Mesodermal cell (in vitro differentiated cells): Measurements from ENCODE around the gene CNOT6.

ENCODE experiments used
- H3K27ac ChIP-seq: 2 replicates; pipeline ENCODE4 v1.7.0; 2013; ENCODE audit warnings: mild to moderate bottlenecking, low read depth, low read length, moderate library complexity; ENCODE audit not compliant: severe bottlenecking
- H3K36me3 ChIP-seq: 2 replicates; pipeline ENCODE4 v1.7.1; 2013; ENCODE audit warnings: mild to moderate bottlenecking, low read length, moderate library complexity; ENCODE audit not compliant: control insufficient read depth, insufficient read depth
- H3K4me1 ChIP-seq: one replicate; pipeline ENCODE4 v1.7.1; 2013; ENCODE audit warnings: mild to moderate bottlenecking, low read length; ENCODE audit not compliant: insufficient read depth, control insufficient read depth, poor library complexity, severe bottlenecking
- H3K4me3 ChIP-seq: 2 replicates; pipeline ENCODE4 v1.7.0; 2013; ENCODE audit warnings: low read length, control low read depth, mild to moderate bottlenecking; ENCODE audit not compliant: insufficient read depth, poor library complexity, severe bottlenecking; ENCODE audit errors: extremely low read depth
- H3K9me3 ChIP-seq: 2 replicates; pipeline ENCODE4 v1.7.1; 2013; ENCODE audit warnings: mild to moderate bottlenecking, low read length, moderate library complexity; ENCODE audit not compliant: control insufficient read depth
- WGBS, 2 experiments: methylation state at CpG; one replicate each; pipeline ENCODE4 v1.1.5; 2013; ENCODE audit warnings: missing lambda C conversion rate in 2 of 2; ENCODE audit not compliant: insufficient coverage in 2 of 2; 5-methylcytosine and 5-hydroxymethylcytosine counted together

The CNOT6 gene

GRCh38 chr5:180594311-180595045, 100.3 kb downstream of the CNOT6 start:
- H3K4me1 ChIP-seq: no peaks in the 10 kb centered on the region
- no peak overlapping the region for H3K4me3 ChIP-seq
- WGBS, 2 experiments: 88 to 94% methylated on average over 11 to 13 of the region's 17 CpGs
- H3K9me3 ChIP-seq: no peaks in the 10 kb centered on the region
- H3K36me3 ChIP-seq: no peaks in the 10 kb centered on the region
- no peak overlapping the region for H3K27ac ChIP-seq

- no peaks in the 10 kb centered on the region for H3K9me3 ChIP-seq
- H3K27ac ChIP-seq: no peak overlapping the region
- H3K4me3 ChIP-seq: no peak overlapping the region
- H3K36me3 ChIP-seq: no peaks in the 10 kb centered on the region
- H3K4me1 ChIP-seq: no peaks in the 10 kb centered on the region
- WGBS, 2 experiments: 69 to 100% methylated on average over 1 to 2 of the region's 2 CpGs
Observed at GRCh38 chr5:180595046-180595379, 100.8 kb downstream of the CNOT6 start.

GRCh38 chr5:180595381-180596114, 101.4 kb downstream of the CNOT6 start:
- Histone ChIP-seq H3K9me3 (no peaks in the 10 kb centered on the region), H3K36me3 (no peaks in the 10 kb centered on the region), H3K27ac (no peak overlapping the region), H3K4me3 (no peak overlapping the region), H3K4me1 (no peaks in the 10 kb centered on the region)
- 89 to 91% methylated on average over 23 to 25 of the region's 25 CpGs for WGBS, 2 experiments

GRCh38 chr5:180596115-180596667, 102.0 kb downstream of the CNOT6 start:
- 91 to 94% methylated on average over 8 to 12 of the region's 12 CpGs for WGBS, 2 experiments
- Histone ChIP-seq H3K36me3 (no peaks in the 10 kb centered on the region), H3K27ac (no peak overlapping the region), H3K4me1 (no peaks in the 10 kb centered on the region), H3K4me3 (no peak overlapping the region), H3K9me3 (no peaks in the 10 kb centered on the region)

GRCh38 chr5:180596668-180597231, 102.6 kb downstream of the CNOT6 start:
- H3K36me3 ChIP-seq: no peaks in the 10 kb centered on the region
- 88 to 89% methylated on average over 21 to 23 of the region's 24 CpGs for WGBS, 2 experiments
- H3K27ac ChIP-seq: no peak overlapping the region
- no peaks in the 10 kb centered on the region for H3K9me3 ChIP-seq
- H3K4me3 ChIP-seq: no peak overlapping the region
- no peaks in the 10 kb centered on the region for H3K4me1 ChIP-seq

- H3K4me3 ChIP-seq: no peak overlapping the region
- no peaks in the 10 kb centered on the region for H3K36me3 ChIP-seq
- no peaks in the 10 kb centered on the region for H3K4me1 ChIP-seq
- no peaks in the 10 kb centered on the region for H3K9me3 ChIP-seq
- whole genome bisulfite sequencing, 2 experiments: 94 to 95% methylated on average over 8 to 9 of the region's 9 CpGs
- no peak overlapping the region for H3K27ac ChIP-seq
Observed at GRCh38 chr5:180598316-180598701, 104.1 kb downstream of the CNOT6 start.

GRCh38 chr5:180598797-180599589, 104.8 kb downstream of the CNOT6 start:
- 94 to 95% methylated on average over 8 to 12 of the region's 16 CpGs for WGBS, 2 experiments
- Histone ChIP-seq H3K4me3 (no peak overlapping the region), H3K4me1 (no peaks in the 10 kb centered on the region), H3K9me3 (no peaks in the 10 kb centered on the region), H3K36me3 (no peaks in the 10 kb centered on the region), H3K27ac (no peak overlapping the region)

GRCh38 chr5:180599590-180599914, 105.4 kb downstream of the CNOT6 start:
- Histone ChIP-seq H3K36me3 (no peaks in the 10 kb centered on the region), H3K4me3 (no peak overlapping the region), H3K9me3 (no peaks in the 10 kb centered on the region), H3K4me1 (no peaks in the 10 kb centered on the region), H3K27ac (no peak overlapping the region)
- WGBS, 2 experiments: 90 to 93% methylated on average over 6 of the region's 6 CpGs

GRCh38 chr5:180599981-180600553, 105.9 kb downstream of the CNOT6 start:
- Histone ChIP-seq H3K4me3 (no peak overlapping the region), H3K36me3 (no peaks in the 10 kb centered on the region), H3K9me3 (no peaks in the 10 kb centered on the region), H3K27ac (no peak overlapping the region), H3K4me1 (no peaks in the 10 kb centered on the region)
- 78 to 83% methylated on average over 13 to 15 of the region's 16 CpGs for WGBS, 2 experiments

GRCh38 chr5:180600554-180601041, 106.4 kb downstream of the CNOT6 start:
- 92 to 97% methylated on average over 4 to 6 of the region's 12 CpGs for WGBS, 2 experiments

More at GRCh38 chr5:180600554-180601041, 106.4 kb downstream of the CNOT6 start:
- Histone ChIP-seq H3K27ac (no peak overlapping the region), H3K9me3 (no peaks in the 10 kb centered on the region), H3K4me1 (no peaks in the 10 kb centered on the region), H3K4me3 (no peak overlapping the region), H3K36me3 (no peaks in the 10 kb centered on the region)
